Brain microvascular endothelial cell (primary cell): ENCODE measurements around the gene PSMB8.

Experiments
- DNase-seq: peaks from one replicate; pipeline ENCODE4 v3.0.0-alpha.2; 2020
- H3K27ac ChIP-seq: fragments of 250-450 bp; sonication (Bioruptor Pico); 2 replicates; pipeline ENCODE4 v1.5.1; 2020; ENCODE audit warnings: mild to moderate bottlenecking, moderate library complexity
- H3K27me3 ChIP-seq: fragments of 250-450 bp; sonication (Bioruptor Pico); replicated peaks from 2 replicates; pipeline ENCODE4 v1.5.1; 2020; ENCODE audit warnings: mild to moderate bottlenecking
- H3K36me3 ChIP-seq: fragments of 250-450 bp; sonication (Bioruptor Pico); replicated peaks from 2 replicates; pipeline ENCODE4 v1.5.1; 2020; ENCODE audit warnings: mild to moderate bottlenecking
- H3K4me3 ChIP-seq: 2 replicates; pipeline ENCODE4 v1.5.1; 2011; ENCODE audit warnings: low read depth, mild to moderate bottlenecking, control low read depth, low read length, moderate library complexity
- in situ Hi-C: cut with HindIII; loops from 2 replicates; pipeline ENCODE4 v1.10.0; 2017; ENCODE audit warnings: low sequenced_read_pairs, low pct_ligation_motif_present
- TF ChIP-seq, protein P1 (sequence below): IDR thresholded peaks from 2 replicates; pipeline ENCODE4 v1.5.1; 2011; ENCODE audit warnings: low read depth, mild to moderate bottlenecking, moderate library complexity, low read length, control low read depth, inconsistent platforms; ENCODE audit errors: missing control alignments

PSMB8 gene

DNA sequence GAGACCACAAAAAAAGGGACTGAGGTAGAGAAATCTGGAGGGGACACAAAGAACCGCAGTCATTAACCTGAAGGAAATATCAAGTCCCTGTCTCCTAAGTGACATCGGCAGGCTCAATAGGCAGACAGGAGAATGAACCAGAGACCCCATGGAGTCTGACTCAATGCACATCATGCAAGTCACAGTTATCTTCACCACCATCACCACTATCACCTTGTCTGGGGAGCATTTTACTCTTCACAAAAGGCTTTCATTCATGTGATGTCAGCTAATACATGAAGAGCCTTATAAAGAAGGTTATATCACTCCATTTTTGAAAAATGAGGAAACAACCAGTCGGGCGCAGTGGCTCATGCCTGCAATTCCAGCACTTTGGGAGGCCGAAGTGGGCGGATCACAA, 5.3 kb upstream of the PSMB8 start:
- H3K36me3 ChIP-seq, result peaks cover 39% of the 10 kb centered on the region
- TF ChIP-seq, protein P1, sequence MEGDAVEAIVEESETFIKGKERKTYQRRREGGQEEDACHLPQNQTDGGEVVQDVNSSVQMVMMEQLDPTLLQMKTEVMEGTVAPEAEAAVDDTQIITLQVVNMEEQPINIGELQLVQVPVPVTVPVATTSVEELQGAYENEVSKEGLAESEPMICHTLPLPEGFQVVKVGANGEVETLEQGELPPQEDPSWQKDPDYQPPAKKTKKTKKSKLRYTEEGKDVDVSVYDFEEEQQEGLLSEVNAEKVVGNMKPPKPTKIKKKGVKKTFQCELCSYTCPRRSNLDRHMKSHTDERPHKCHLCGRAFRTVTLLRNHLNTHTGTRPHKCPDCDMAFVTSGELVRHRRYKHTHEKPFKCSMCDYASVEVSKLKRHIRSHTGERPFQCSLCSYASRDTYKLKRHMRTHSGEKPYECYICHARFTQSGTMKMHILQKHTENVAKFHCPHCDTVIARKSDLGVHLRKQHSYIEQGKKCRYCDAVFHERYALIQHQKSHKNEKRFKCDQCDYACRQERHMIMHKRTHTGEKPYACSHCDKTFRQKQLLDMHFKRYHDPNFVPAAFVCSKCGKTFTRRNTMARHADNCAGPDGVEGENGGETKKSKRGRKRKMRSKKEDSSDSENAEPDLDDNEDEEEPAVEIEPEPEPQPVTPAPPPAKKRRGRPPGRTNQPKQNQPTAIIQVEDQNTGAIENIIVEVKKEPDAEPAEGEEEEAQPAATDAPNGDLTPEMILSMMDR, result no peak

DNA sequence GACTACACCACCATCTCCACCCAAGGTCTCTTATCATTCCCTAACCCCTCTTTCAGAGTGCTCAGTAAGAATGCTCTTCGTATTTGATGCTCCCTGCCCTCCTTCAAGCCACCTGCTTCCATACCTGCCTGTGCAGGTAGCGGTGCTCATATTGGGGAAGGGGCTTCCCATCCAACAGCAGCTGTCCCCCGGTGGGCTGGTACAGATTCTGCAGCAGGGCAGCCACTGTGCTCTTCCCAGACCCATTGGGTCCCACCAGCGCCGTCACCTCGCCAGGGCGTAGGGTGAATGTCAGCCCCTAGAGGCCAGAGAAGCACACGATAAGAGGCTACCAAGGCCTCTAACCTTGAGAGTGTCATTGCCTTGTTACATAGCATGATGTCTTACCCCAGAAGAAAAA, 3.9 kb upstream of the PSMB8 start:
- in situ Hi-C loops, result no loop called here
- TF ChIP-seq, protein P1, result no peak
- no peak for DNase-seq
- H3K36me3 ChIP-seq, result peaks cover 39% of the 10 kb centered on the region
- H3K27me3 ChIP-seq, result no peaks in the 10 kb centered on the region
- H3K4me3 ChIP-seq, result no peak overlapping the region
- no peak overlapping the region for H3K27ac ChIP-seq

More for the DNA sequence above, 5.3 kb upstream of the PSMB8 start:
- no peak for DNase-seq
- Histone ChIP-seq H3K4me3 (no peak overlapping the region), H3K27ac (no peak overlapping the region), H3K27me3 (no peaks in the 10 kb centered on the region)
- in situ Hi-C loops, result no loop called here

DNA sequence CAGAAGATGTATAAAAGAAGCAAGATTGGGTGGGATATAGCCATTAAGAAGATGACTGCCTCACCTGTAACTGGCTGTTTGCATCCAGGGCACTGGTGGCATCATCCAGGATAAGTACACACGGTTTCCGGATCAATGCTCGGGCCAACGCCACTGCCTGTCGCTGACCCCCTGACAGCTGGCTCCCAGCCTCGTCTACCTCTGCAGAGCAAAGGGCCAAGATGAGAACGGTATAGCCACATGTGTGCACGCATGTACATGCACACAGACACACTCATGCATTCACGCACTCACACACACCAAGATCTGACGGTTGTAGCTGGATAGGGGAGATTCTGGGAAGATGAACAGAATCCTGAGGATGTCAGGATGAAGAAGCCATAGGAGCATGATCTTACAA, 3.2 kb upstream of the PSMB8 start:
- DNase-seq, result no peak
- H3K4me3 ChIP-seq, result no peak overlapping the region
- in situ Hi-C loops, result no loop called here
- H3K27ac ChIP-seq, result no peak overlapping the region
- TF ChIP-seq, protein P1, result no peak
- peaks cover 41% of the 10 kb centered on the region for H3K36me3 ChIP-seq
- H3K27me3 ChIP-seq, result no peaks in the 10 kb centered on the region

DNA sequence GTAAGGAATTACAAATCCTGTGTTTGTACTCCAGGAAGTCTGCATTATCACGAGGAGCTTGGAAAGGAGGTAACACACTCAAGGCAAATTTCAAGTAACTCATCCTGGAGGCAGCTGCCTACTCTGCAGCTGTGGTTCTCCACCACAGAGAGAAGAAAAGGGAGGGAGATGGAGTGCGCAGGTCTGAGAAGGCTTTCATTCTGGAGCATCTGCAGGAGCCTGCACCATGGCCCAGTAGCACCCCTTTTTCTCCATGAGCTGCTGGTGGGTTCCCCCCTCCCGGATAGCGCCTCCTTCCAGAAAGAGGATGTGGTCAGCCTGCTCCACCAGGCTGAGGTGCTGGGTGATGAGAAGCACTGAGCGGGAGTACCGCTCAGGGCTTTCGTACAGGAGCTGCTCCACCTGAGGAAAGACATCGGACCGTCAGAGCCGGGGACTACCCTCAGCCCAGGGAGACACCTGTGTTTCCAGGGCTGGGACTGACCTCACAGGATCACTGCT, 1.6 kb upstream of the PSMB8 start:
- in situ Hi-C loops, result no loop called here
- TF ChIP-seq, protein P1, result no peak
- no peak for DNase-seq
- Histone ChIP-seq H3K4me3 (no peak overlapping the region), H3K27me3 (no peaks in the 10 kb centered on the region), H3K27ac (no peak overlapping the region), H3K36me3 (peaks cover 32% of the 10 kb centered on the region)

DNA sequence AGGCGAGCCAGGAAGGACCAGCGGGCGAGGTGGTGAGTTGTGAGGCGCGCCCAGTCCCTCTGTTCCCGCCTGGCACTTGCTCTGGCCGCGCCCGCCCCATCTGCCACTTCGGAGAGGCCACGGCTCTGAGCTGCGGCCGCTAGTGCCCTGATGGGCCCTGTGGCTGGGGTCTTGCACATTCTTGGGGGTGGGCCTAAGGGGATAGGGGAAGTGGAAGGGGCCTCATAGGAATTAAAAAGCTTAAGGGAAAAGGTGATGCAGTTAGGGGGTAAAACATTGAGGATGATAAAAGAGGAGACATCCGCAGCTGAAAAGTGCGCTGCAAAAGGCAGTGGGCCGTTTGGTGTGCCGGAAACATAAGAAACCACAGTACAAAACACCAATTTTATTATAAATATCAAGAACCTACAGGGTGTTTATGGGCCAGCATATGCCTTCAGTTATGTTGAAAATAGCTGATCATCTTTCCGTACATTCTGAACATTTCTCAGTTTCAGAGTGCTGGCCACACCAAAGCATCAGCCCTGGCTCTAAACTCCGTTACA, 1.1 kb upstream of the PSMB8 start:
- H3K27me3 ChIP-seq, result no peaks in the 10 kb centered on the region
- H3K36me3 ChIP-seq, result peaks cover 28% of the 10 kb centered on the region
- in situ Hi-C loops, result no loop called here
- TF ChIP-seq, protein P1, result no peak
- peak overlapping the region; percentile 79 for H3K27ac ChIP-seq
- DNase-seq, result no peak
- peak overlapping the region; percentile 88 for H3K4me3 ChIP-seq
